ENCODE results near the gene DCLK1.

DCLK1 gene

GRCh38 chr13:35824395-35824794 is 306.8 kb downstream of the DCLK1 start:
- DNase-seq (ENCODE audit: insufficient read length, low spot score) (no peak), FAIRE-seq (no peak)
- TF ChIP-seq CTCF (IDR thresholded peaks at IDR 0.05; ENCODE audit: insufficient read depth, missing control alignments), result no peak

GRCh38 chr13:35822666-35823065 is 308.5 kb downstream of the DCLK1 start:
- no peak for TF ChIP-seq CTCF (IDR thresholded peaks at IDR 0.05; ENCODE audit: insufficient read depth, missing control alignments)
- no peak for FAIRE-seq
- no peak for DNase-seq (ENCODE audit: insufficient read length, low spot score)

GRCh38 chr13:35818633-35819067 is 312.5 kb downstream of the DCLK1 start:
- DNase-seq (ENCODE audit: insufficient read length, low spot score), result no peak
- peak; percentile 53 for FAIRE-seq
- TF ChIP-seq CTCF (IDR thresholded peaks at IDR 0.05; ENCODE audit: insufficient read depth, missing control alignments), result peak; percentile 68

- TF ChIP-seq CTCF (IDR thresholded peaks at IDR 0.05; ENCODE audit: insufficient read depth, missing control alignments), result no peak
- FAIRE-seq, result no peak
- no peak for DNase-seq (ENCODE audit: insufficient read length, low spot score)
Observed at GRCh38 chr13:35817642-35818607, 313.3 kb downstream of the DCLK1 start.

GRCh38 chr13:35814605-35815011 is 316.6 kb downstream of the DCLK1 start:
- TF ChIP-seq CTCF (IDR thresholded peaks at IDR 0.05; ENCODE audit: insufficient read depth, missing control alignments), result no peak
- DNase-seq (ENCODE audit: insufficient read length, low spot score) (no peak), FAIRE-seq (peak; percentile 16)

- no peak for DNase-seq (ENCODE audit: insufficient read length, low spot score)
- FAIRE-seq, result no peak
- no peak for TF ChIP-seq CTCF (IDR thresholded peaks at IDR 0.05; ENCODE audit: insufficient read depth, missing control alignments)
Observed at GRCh38 chr13:35812736-35813135, 318.4 kb downstream of the DCLK1 start.

- DNase-seq (ENCODE audit: insufficient read length, low spot score) (no peak), FAIRE-seq (no peak)
- no peak for TF ChIP-seq CTCF (IDR thresholded peaks at IDR 0.05; ENCODE audit: insufficient read depth, missing control alignments)
Observed at GRCh38 chr13:35810321-35810720, 320.9 kb downstream of the DCLK1 start.

Data from D721Med (cell line).